ENCODE measurements around the gene DENND6B. TPM values are rescaled to one million over a fixed set of nuclear protein-coding genes. Genes with fewer than 3 reads are reported as not detected.

The DENND6B gene
- total and polyA plus RNA-seq, 2 donors (not counting 1 experiment from before 2014, with no cell fraction given), result 2.8 to 10.3 TPM

- Mint-ChIP-seq H3K27ac (peak overlapping the region; percentile 97), H3K4me3 (peak overlapping the region; percentile 88), H3K9me3 (ENCODE audit: insufficient read depth) (no peaks in the 10 kb centered on the region), H3K27me3 (no peaks in the 10 kb centered on the region), H3K4me1 (peaks cover 41% of the 10 kb centered on the region)
- no peaks in the 10 kb centered on the region for H3K36me3 ChIP-seq (replicated peaks in 1 of 2; ENCODE audit: control extremely low read depth in 1 of 2, control insufficient read depth in 1 of 2, extremely low read depth in 1 of 2, insufficient read depth in 2 of 2, low read length in 1 of 2)
- ChIA-PET CTCF (interaction anchor here (1.1 to 5.1 kb wide), 7 partner anchors 8 to 212 kb away, joined by 3 to 37 read pairs (median 7); partner anchors contain the start of genes DENND6B and SCO2), POLR2A (interaction anchor here (0.5 to 7.0 kb wide), 7 partner anchors 11 to 123 kb away, joined by 3 to 61 read pairs (median 6); partner anchors contain the start of gene DENND6B)
- peaks cover 0 to 2% (median 0%) of the 10 kb centered on the region in 3 donors for H3K9me3 ChIP-seq (ENCODE audit: control extremely low read depth in 1 of 3, control insufficient read depth in 2 of 3, insufficient read depth in 1 of 3, low read length in 2 of 3)
- H3K27ac ChIP-seq (ENCODE audit: low read length in 2 of 2), result peak overlapping the region; percentile 63 to 71
- intact Hi-C loops (cut with micrococcal nuclease), result loop anchor here (1.0 to 2.0 kb wide), 3 partner anchors 8 to 13 kb away; partner anchors contain the start of gene DENND6B
- H4K20me1 ChIP-seq (ENCODE audit: control insufficient read depth, insufficient read depth, low read length, poor library complexity, severe bottlenecking), result no peaks in the 10 kb centered on the region
- no peaks in the 10 kb centered on the region for H3K79me2 ChIP-seq (ENCODE audit: control insufficient read depth, insufficient read depth, low read length)
- peak overlapping the region; percentile 78 for H2AFZ ChIP-seq (ENCODE audit: insufficient read depth, low read depth, low read length, poor library complexity, severe bottlenecking)
- no peaks in the 10 kb centered on the region for H3K27me3 ChIP-seq (replicated peaks in 1 of 4; ENCODE audit: control extremely low read depth in 1 of 4, control insufficient read depth in 3 of 4, insufficient read depth in 4 of 4, low read length in 3 of 4)
- TF ChIP-seq, protein P1, sequence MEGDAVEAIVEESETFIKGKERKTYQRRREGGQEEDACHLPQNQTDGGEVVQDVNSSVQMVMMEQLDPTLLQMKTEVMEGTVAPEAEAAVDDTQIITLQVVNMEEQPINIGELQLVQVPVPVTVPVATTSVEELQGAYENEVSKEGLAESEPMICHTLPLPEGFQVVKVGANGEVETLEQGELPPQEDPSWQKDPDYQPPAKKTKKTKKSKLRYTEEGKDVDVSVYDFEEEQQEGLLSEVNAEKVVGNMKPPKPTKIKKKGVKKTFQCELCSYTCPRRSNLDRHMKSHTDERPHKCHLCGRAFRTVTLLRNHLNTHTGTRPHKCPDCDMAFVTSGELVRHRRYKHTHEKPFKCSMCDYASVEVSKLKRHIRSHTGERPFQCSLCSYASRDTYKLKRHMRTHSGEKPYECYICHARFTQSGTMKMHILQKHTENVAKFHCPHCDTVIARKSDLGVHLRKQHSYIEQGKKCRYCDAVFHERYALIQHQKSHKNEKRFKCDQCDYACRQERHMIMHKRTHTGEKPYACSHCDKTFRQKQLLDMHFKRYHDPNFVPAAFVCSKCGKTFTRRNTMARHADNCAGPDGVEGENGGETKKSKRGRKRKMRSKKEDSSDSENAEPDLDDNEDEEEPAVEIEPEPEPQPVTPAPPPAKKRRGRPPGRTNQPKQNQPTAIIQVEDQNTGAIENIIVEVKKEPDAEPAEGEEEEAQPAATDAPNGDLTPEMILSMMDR (IDR thresholded peaks at IDR 0.05), result no peak
- TF ChIP-seq EZH2 (IDR thresholded peaks at IDR 0.05; ENCODE audit: borderline replicate concordance, insufficient read depth, low read depth, low read length, poor library complexity, severe bottlenecking), result no peak
- H3K4me1 ChIP-seq (ENCODE audit: control insufficient read depth in 2 of 2, insufficient read depth in 2 of 2, low read length in 2 of 2), result peaks cover 25 to 54% of the 10 kb centered on the region in 2 donors
- H3K4me2 ChIP-seq (replicated peaks; ENCODE audit: low read depth, low read length, poor library complexity, severe bottlenecking), result peak overlapping the region; percentile 93
- DNase-seq, result no peak
- WGBS (ENCODE audit: insufficient coverage), result 30% methylated on average over 14 of the region's 14 CpGs
- peak overlapping the region; percentile 68 for H3K9ac ChIP-seq (ENCODE audit: low read length)
- H3K4me3 ChIP-seq (ENCODE audit: control extremely low read depth in 1 of 5, extremely low read depth in 1 of 5, insufficient read depth in 1 of 5, low read depth in 2 of 5, low read length in 4 of 5), result peak overlapping the region in 4 of 5 experiments; percentile 34 to 61 (median 45)
- no peak for ATAC-seq (ENCODE audit: low read depth)
Observed at GRCh38 chr22:50314081-50314454, 12.7 kb downstream of the DENND6B start.

- DNase-seq (no peak), ATAC-seq (ENCODE audit: low read depth) (no peak)
- ChIA-PET POLR2A (interaction anchor here (0.9 to 7.0 kb wide), 3 partner anchors 11 to 20 kb away, joined by 3 to 61 read pairs (median 12); partner anchors contain the start of gene DENND6B), CTCF (interaction anchor here (5.1 kb wide), 1 partner anchor 13 kb away, joined by 37 read pairs; the partner anchor contains the start of gene DENND6B)
- peak overlapping the region; percentile 68 for H3K9ac ChIP-seq (ENCODE audit: low read length)
- WGBS (ENCODE audit: insufficient coverage), result 82% methylated on average over 14 of the region's 17 CpGs
- H3K4me1 Mint-ChIP-seq, result peaks cover 39% of the 10 kb centered on the region
- H3K9me3 ChIP-seq (ENCODE audit: control extremely low read depth in 1 of 3, control insufficient read depth in 2 of 3, insufficient read depth in 1 of 3, low read length in 2 of 3), result peaks cover 0 to 2% (median 0%) of the 10 kb centered on the region in 3 donors
- H3K4me1 ChIP-seq (ENCODE audit: control insufficient read depth in 2 of 2, insufficient read depth in 2 of 2, low read length in 2 of 2), result peaks cover 30 to 57% of the 10 kb centered on the region in 2 donors
- no peaks in the 10 kb centered on the region for H4K20me1 ChIP-seq (ENCODE audit: control insufficient read depth, insufficient read depth, low read length, poor library complexity, severe bottlenecking)
- H3K9me3 Mint-ChIP-seq (ENCODE audit: insufficient read depth), result no peaks in the 10 kb centered on the region
- peak overlapping the region; percentile 93 for H3K4me2 ChIP-seq (replicated peaks; ENCODE audit: low read depth, low read length, poor library complexity, severe bottlenecking)
- TF ChIP-seq EZH2 (IDR thresholded peaks at IDR 0.05; ENCODE audit: borderline replicate concordance, insufficient read depth, low read depth, low read length, poor library complexity, severe bottlenecking), result no peak
- TF ChIP-seq, protein P1 (IDR thresholded peaks at IDR 0.05), result no peak
- no peak overlapping the region for H3K27ac Mint-ChIP-seq
- peak overlapping the region; percentile 63 to 71 for H3K27ac ChIP-seq (ENCODE audit: low read length in 2 of 2)
- peak overlapping the region in 4 of 5 experiments; percentile 34 to 61 (median 45) for H3K4me3 ChIP-seq (ENCODE audit: control extremely low read depth in 1 of 5, extremely low read depth in 1 of 5, insufficient read depth in 1 of 5, low read depth in 2 of 5, low read length in 4 of 5)
- H3K36me3 ChIP-seq (replicated peaks in 1 of 2; ENCODE audit: control extremely low read depth in 1 of 2, control insufficient read depth in 1 of 2, extremely low read depth in 1 of 2, insufficient read depth in 2 of 2, low read length in 1 of 2), result no peaks in the 10 kb centered on the region
- intact Hi-C loops (cut with micrococcal nuclease), result no loop called here
- no peaks in the 10 kb centered on the region for H3K27me3 Mint-ChIP-seq
- H2AFZ ChIP-seq (ENCODE audit: insufficient read depth, low read depth, low read length, poor library complexity, severe bottlenecking), result peak overlapping the region; percentile 78
- no peaks in the 10 kb centered on the region for H3K27me3 ChIP-seq (replicated peaks in 1 of 4; ENCODE audit: control extremely low read depth in 1 of 4, control insufficient read depth in 3 of 4, insufficient read depth in 4 of 4, low read length in 3 of 4)
- no peak overlapping the region for H3K4me3 Mint-ChIP-seq
- H3K79me2 ChIP-seq (ENCODE audit: control insufficient read depth, insufficient read depth, low read length), result no peaks in the 10 kb centered on the region
Observed at GRCh38 chr22:50313600-50313999, 13.2 kb downstream of the DENND6B start.
